Neural progenitor cell (in vitro differentiated cells): ENCODE results near the gene MGST2.

Experiments
- CTCF ChIP-seq: fragments of 200-600 bp; sonication (generic); IDR thresholded peaks from 2 replicates; pipeline ENCODE4 v1.5.1; 2017; ENCODE audit warnings: antibody characterized with exemption, mild to moderate bottlenecking
- EZH2 ChIP-seq: fragments of 200-600 bp; sonication (generic); IDR thresholded peaks from 2 replicates; pipeline ENCODE4 v1.6.1; 2017; ENCODE audit warnings: antibody characterized with exemption, mild to moderate bottlenecking, moderate library complexity
- EZH2phosphoT487 ChIP-seq: fragments of 200-600 bp; sonication (generic); IDR thresholded peaks from 2 replicates; pipeline ENCODE4 v1.6.1; 2017; ENCODE audit warnings: antibody characterized with exemption

GRCh38 chr4:139619644-139620043, 46.0 kb upstream of the MGST2 start:
- TF ChIP-seq CTCF (peak; percentile 56), EZH2 (no peak), EZH2phosphoT487 (no peak)
